Loucy (cell line): ENCODE results near the gene ZIM2.

ENCODE experiments used
- H2AFZ ChIP-seq: fragments of 200-600 bp; sonication (generic); 2 replicates; pipeline ENCODE4 v1.6.0; 2016; ENCODE audit warnings: antibody characterized with exemption, mild to moderate bottlenecking, low read length, moderate library complexity
- H3F3A ChIP-seq: fragments of 200-600 bp; 2 replicates; pipeline ENCODE4 v1.6.0; 2016; ENCODE audit warnings: antibody characterized with exemption, low read depth, mild to moderate bottlenecking
- H3K27me3 ChIP-seq: fragments of 200-600 bp; sonication (generic); 2 replicates; pipeline ENCODE4 v1.6.1; 2014; ENCODE audit warnings: low read length, mild to moderate bottlenecking; ENCODE audit not compliant: insufficient read depth, poor library complexity, severe bottlenecking
- H3K36me3 ChIP-seq: fragments of 200-600 bp; sonication (generic); 2 replicates; pipeline ENCODE4 v1.6.1; 2016; ENCODE audit warnings: low read length; ENCODE audit not compliant: insufficient read depth
- H3K4me1 ChIP-seq: fragments of 200-600 bp; sonication (generic); 2 replicates; pipeline ENCODE4 v1.5.1; 2014; ENCODE audit warnings: low read length, mild to moderate bottlenecking; ENCODE audit not compliant: insufficient read depth, poor library complexity, severe bottlenecking
- H3K4me2 ChIP-seq: fragments of 200-600 bp; sonication (generic); 2 replicates; pipeline ENCODE4 v1.6.0; 2014; ENCODE audit warnings: antibody characterized with exemption, low read length, low read depth, mild to moderate bottlenecking; ENCODE audit not compliant: poor library complexity, severe bottlenecking
- H3K4me3 ChIP-seq: fragments of 200-600 bp; sonication (generic); 2 replicates; pipeline ENCODE4 v1.5.1; 2014; ENCODE audit warnings: low read length, mild to moderate bottlenecking, mixed read lengths; ENCODE audit not compliant: poor library complexity, severe bottlenecking
- H3K79me2 ChIP-seq: fragments of 200-600 bp; sonication (generic); 2 replicates; pipeline ENCODE4 v1.6.1; 2014; ENCODE audit warnings: low read length; ENCODE audit not compliant: insufficient read depth
- H3K9ac ChIP-seq: fragments of 200-600 bp; sonication (generic); 2 replicates; pipeline ENCODE4 v1.6.0; 2014; ENCODE audit warnings: mild to moderate bottlenecking, low read depth, low read length, moderate library complexity; ENCODE audit not compliant: poor library complexity, severe bottlenecking
- H3K9me2 ChIP-seq: fragments of 200-600 bp; sonication (generic); replicated peaks from 2 replicates; pipeline ENCODE4 v1.6.1; 2016; ENCODE audit warnings: low read depth, low read length, mixed read lengths
- H3K9me3 ChIP-seq: fragments of 200-600 bp; sonication (generic); 2 replicates; pipeline ENCODE4 v1.6.1; 2014; ENCODE audit warnings: mild to moderate bottlenecking, antibody characterized with exemption, low read length, low read depth; ENCODE audit not compliant: insufficient read depth
- H4K20me1 ChIP-seq: fragments of 200-600 bp; sonication (generic); 2 replicates; pipeline ENCODE4 v1.6.0; 2014; ENCODE audit warnings: antibody characterized with exemption, low read length, mild to moderate bottlenecking; ENCODE audit not compliant: insufficient read depth, poor library complexity, severe bottlenecking
- EZH2phosphoT487 ChIP-seq: fragments of 200-600 bp; IDR thresholded peaks from 2 replicates; pipeline ENCODE4 v1.6.1; 2018; ENCODE audit warnings: antibody characterized with exemption, mild to moderate bottlenecking, moderate library complexity, borderline replicate concordance
- TF ChIP-seq, protein P1 (sequence below): fragments of 200-600 bp; sonication (generic); conservative IDR thresholded peaks from 2 replicates; pipeline ENCODE4 v1.5.1; 2014; ENCODE audit warnings: mild to moderate bottlenecking, antibody characterized with exemption, low read length

The ZIM2 gene

DNA sequence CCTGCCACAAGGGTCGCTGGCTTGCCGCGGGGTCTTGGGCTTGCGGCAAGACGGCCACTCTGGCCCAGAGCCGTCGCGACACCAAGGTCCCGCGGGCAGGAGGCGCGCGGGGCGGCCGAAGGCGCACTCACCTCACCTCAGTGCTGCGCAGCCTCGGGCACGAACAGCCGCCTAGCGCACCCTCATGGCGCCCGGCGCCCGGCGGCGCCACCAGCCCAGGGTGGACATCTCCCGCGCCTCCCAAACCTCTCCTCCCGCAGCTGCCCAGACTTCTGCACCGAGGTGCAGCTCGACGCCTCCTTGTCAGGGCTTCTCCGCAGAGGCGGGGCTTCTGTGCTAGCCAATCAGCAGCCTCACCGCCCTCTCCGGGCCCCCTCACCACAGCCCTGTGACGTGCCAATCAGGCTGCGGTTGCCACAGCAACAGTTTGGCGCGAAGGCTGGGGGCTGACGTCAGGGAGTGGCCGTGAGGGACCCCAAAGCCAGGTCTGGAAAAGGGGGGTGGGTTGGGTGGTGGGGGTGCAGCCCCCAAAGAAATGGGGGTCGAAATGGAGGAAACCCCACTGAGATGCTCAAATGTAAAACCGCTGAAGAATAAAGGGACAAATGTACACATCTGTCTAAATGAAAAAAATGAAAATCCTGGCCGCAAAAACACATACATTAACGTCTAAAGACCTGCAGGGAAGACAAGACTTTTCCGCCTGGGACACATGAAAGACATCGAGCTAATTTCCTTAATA is at the start of gene ZIM2, which contains the start of gene PEG3:
TSS of gene ZIM2 (minus strand) at position 276 of the 742 bp plus-strand sequence. CDS start 16,449 bp downstream, outside the sequence.
TSS of gene PEG3 (minus strand) at position 276 of the 742 bp plus-strand sequence. CDS start 16,071 bp downstream, outside the sequence.
- H3K4me2 ChIP-seq = no peak within 1 kb of the TSS
- H3K9me3 ChIP-seq = peaks cover 15% of the 10 kb centered on the region; the same call in 1 of the 2 replicates
- H3K79me2 ChIP-seq = no peaks in the 10 kb centered on the region
- H3K36me3 ChIP-seq = no peaks in the 10 kb centered on the region
- H3K27me3 ChIP-seq = no peaks in the 10 kb centered on the region
- H3F3A ChIP-seq = no peaks in the 10 kb centered on the region
- H3K9me2 ChIP-seq = no peaks in the 10 kb centered on the region
- H2AFZ ChIP-seq = no peak within 1 kb of the TSS
- H3K4me1 ChIP-seq = no peaks in the 10 kb centered on the region
- no peak within 1 kb of the TSS for H3K9ac ChIP-seq
- H3K4me3 ChIP-seq = no peak within 1 kb of the TSS
- TF ChIP-seq EZH2phosphoT487 = no peak
- TF ChIP-seq, protein P1, sequence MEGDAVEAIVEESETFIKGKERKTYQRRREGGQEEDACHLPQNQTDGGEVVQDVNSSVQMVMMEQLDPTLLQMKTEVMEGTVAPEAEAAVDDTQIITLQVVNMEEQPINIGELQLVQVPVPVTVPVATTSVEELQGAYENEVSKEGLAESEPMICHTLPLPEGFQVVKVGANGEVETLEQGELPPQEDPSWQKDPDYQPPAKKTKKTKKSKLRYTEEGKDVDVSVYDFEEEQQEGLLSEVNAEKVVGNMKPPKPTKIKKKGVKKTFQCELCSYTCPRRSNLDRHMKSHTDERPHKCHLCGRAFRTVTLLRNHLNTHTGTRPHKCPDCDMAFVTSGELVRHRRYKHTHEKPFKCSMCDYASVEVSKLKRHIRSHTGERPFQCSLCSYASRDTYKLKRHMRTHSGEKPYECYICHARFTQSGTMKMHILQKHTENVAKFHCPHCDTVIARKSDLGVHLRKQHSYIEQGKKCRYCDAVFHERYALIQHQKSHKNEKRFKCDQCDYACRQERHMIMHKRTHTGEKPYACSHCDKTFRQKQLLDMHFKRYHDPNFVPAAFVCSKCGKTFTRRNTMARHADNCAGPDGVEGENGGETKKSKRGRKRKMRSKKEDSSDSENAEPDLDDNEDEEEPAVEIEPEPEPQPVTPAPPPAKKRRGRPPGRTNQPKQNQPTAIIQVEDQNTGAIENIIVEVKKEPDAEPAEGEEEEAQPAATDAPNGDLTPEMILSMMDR = no peak
- no peaks in the 10 kb centered on the region for H4K20me1 ChIP-seq

DNA sequence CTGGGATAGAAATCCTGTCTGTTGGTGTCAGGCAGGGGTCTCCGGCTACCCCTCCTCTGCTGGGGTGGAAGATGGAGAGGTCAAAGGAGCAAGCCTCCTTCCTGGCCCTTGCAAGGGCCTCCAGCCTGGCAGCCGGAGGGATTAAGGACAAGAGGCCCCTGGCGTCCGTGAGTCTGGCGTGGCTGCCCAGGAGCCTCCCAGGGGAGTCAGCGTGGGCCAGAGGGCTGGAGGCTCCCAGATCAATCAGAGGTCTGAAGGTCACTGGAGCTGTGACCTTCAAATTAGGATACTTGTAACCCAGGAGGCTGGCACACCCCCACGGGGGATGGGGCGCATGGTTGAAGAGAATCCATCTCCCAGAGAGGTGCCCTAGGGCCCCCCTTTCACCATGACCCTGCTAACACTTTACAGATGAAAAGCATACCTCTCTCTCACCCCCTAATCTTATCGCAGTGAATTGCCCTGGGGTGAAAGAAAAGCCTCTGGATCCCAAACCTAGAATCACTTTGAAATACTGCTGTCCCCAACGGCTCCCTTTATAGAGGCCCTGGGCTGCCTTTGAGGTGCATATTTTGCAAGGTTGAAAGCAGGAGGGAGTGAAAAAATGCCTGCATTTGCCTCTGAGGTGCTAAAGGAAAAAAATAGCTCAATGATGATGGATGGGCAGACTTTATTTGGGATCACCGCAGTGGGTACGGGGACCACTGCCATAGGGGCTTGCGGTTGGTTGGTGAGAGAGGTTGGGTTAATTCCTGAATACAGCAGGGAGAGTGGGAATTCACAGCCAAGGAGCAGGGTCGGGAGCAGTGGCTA is 44.9 kb upstream of the ZIM2 start:
- Histone ChIP-seq H3K79me2 (no peaks in the 10 kb centered on the region), H3K4me2 (no peak overlapping the region), H3K36me3 (no peaks in the 10 kb centered on the region), H3K9me2 (no peaks in the 10 kb centered on the region), H3K9me3 (peaks cover 11% of the 10 kb centered on the region; the same call in 1 of the 2 replicates), H3K9ac (no peak overlapping the region), H3K27me3 (no peaks in the 10 kb centered on the region), H2AFZ (no peak overlapping the region), H3K4me1 (no peaks in the 10 kb centered on the region), H3K4me3 (no peak overlapping the region), H3F3A (no peaks in the 10 kb centered on the region), H4K20me1 (no peaks in the 10 kb centered on the region)
- TF ChIP-seq, protein P1 = no peak
- TF ChIP-seq EZH2phosphoT487 = no peak

DNA sequence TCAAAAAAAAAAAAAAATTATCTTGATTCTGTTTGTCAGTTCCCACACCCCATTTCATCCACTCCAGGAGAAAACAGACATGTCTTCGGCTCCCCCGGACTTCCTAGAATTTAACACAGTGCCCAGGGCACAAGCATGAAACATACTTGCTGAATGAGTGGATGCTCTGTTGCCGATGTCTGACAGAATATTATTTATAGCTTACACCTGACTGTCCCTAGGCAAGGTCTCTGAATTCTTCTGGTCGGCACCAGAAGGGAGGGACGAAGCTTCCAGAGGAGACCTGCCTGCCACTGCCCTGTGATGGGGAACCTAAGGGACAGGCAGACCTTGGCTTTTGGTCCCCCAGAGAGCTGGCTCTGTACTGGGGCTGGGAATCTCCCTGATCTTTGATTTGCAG is 43.9 kb upstream of the ZIM2 start:
- H3K27me3 ChIP-seq = no peaks in the 10 kb centered on the region
- no peaks in the 10 kb centered on the region for H3K36me3 ChIP-seq
- no peaks in the 10 kb centered on the region for H4K20me1 ChIP-seq
- no peak overlapping the region for H3K9ac ChIP-seq
- no peaks in the 10 kb centered on the region for H3K79me2 ChIP-seq
- no peak overlapping the region for H3K4me3 ChIP-seq
- no peak overlapping the region for H2AFZ ChIP-seq
- peaks cover 11% of the 10 kb centered on the region; the same call in 1 of the 2 replicates for H3K9me3 ChIP-seq
- no peaks in the 10 kb centered on the region for H3K9me2 ChIP-seq
- H3K4me2 ChIP-seq = no peak overlapping the region
- H3K4me1 ChIP-seq = no peaks in the 10 kb centered on the region
- H3F3A ChIP-seq = no peaks in the 10 kb centered on the region
- TF ChIP-seq EZH2phosphoT487 = no peak
- TF ChIP-seq, protein P1 = no peak
